ENCODE results near the gene HACE1. TPM values are rescaled to one million over a fixed set of nuclear protein-coding genes. Genes with fewer than 3 reads are reported as not detected.
"Not testable (repeated sequence)": the region's sequence is repeated elsewhere in the genome, so short reads cannot be mapped to it uniquely, and the experiment has no call there.

Gene HACE1
- total RNA-seq, 1 donor from 2014 or later: 18.2 TPM

DNA sequence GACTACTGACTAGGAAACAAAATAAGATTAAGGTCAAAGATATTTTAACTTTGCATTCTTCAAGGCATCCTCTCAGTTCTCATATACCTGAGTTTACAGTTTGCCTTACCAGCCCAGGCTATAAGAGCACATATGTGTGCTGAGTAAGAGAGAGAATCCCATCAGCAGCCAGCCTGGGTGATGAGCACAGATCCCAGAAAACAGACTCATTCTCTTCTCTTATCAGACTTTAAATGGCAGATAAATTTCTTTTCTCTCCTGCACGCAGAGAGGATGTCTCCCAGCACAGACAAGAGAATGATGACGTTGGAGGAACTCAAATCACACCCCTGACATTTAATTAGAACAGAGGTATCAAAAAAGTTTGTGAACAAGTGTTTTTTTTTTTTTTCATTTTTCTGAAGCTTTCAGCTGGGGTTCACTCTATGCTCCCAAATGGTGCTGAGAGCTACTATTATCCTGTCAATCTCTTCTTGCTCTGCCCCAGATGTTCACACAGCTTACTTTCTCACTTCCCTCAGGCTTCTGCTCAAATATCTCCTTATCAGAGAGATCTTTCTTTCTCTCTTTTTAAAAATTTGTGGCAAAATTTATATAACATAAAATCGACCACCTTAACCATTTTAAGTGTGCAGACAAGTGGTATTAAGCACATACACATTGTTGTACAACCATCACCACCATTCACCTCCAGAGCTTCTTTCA, 22.4 kb upstream of the HACE1 start:
- no peak for DNase-seq (ENCODE audit: low spot score)
- peaks cover 17% of the 10 kb centered on the region for H3K27me3 Mint-ChIP-seq (ENCODE audit: low read depth)
- H3K4me3 Mint-ChIP-seq (ENCODE audit: unreplicated experiment): no peak overlapping the region

DNA sequence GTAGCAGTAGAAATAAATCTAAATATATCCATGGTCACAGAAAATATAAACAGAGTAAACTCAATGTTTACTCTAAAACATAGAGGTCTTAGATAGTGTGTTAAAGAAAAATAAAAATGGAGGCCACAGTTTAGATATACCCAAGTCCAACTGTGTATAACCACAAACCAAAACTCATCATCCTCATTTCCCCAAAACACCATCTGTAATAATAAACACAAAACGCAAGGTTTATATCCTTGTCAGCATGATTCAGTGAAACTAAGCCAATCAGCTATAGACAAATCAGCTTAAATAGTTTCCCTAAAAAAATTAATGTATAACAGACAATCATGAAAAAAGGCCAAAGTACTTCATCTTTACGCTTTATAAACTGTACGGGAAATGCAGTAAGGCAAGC, 2.7 kb upstream of the HACE1 start:
- no peak overlapping the region for H3K4me3 Mint-ChIP-seq (ENCODE audit: unreplicated experiment)
- TF ChIP-seq, protein P1, sequence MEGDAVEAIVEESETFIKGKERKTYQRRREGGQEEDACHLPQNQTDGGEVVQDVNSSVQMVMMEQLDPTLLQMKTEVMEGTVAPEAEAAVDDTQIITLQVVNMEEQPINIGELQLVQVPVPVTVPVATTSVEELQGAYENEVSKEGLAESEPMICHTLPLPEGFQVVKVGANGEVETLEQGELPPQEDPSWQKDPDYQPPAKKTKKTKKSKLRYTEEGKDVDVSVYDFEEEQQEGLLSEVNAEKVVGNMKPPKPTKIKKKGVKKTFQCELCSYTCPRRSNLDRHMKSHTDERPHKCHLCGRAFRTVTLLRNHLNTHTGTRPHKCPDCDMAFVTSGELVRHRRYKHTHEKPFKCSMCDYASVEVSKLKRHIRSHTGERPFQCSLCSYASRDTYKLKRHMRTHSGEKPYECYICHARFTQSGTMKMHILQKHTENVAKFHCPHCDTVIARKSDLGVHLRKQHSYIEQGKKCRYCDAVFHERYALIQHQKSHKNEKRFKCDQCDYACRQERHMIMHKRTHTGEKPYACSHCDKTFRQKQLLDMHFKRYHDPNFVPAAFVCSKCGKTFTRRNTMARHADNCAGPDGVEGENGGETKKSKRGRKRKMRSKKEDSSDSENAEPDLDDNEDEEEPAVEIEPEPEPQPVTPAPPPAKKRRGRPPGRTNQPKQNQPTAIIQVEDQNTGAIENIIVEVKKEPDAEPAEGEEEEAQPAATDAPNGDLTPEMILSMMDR (IDR thresholded peaks at IDR 0.05): no peak
- H3K27me3 Mint-ChIP-seq (ENCODE audit: low read depth): peaks cover 6% of the 10 kb centered on the region
- H3K4me1 Mint-ChIP-seq (ENCODE audit: low read depth): peaks cover 15% of the 10 kb centered on the region
- no peak overlapping the region for H3K27ac Mint-ChIP-seq (ENCODE audit: unreplicated experiment)
- H3K9me3 Mint-ChIP-seq (ENCODE audit: low read depth): no peaks in the 10 kb centered on the region
- DNase-seq (ENCODE audit: low spot score): no peak
- H3K36me3 Mint-ChIP-seq (ENCODE audit: low read depth): no peaks in the 10 kb centered on the region

More for the DNA sequence above, 22.4 kb upstream of the HACE1 start:
- Mint-ChIP-seq H3K36me3 (ENCODE audit: low read depth) (no peaks in the 10 kb centered on the region), H3K4me1 (ENCODE audit: low read depth) (no peaks in the 10 kb centered on the region), H3K9me3 (ENCODE audit: low read depth) (no peaks in the 10 kb centered on the region), H3K27ac (ENCODE audit: unreplicated experiment) (no peak overlapping the region)
- TF ChIP-seq, protein P1 (IDR thresholded peaks at IDR 0.05): no peak

DNA sequence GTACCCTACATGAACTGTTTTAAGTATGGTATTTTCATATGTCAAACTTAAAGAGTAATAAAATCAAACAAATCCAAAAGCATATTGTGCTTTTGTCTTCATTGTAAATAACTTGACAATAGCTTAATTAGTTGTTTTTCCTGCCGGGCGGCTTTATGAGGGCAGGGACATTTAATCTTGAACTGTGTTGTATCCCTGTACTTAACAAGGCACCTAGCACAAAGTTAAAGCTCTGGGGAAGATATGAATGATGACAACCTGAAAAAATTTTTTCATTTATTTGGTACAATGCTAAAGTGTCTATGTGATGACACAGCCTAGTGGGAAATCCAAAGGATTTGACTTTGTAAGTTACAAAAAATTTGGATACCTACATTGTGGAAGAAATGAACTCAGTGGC, 502 bp upstream of the HACE1 start:
- Mint-ChIP-seq H3K27ac (ENCODE audit: unreplicated experiment) (no peak overlapping the region), H3K36me3 (ENCODE audit: low read depth) (no peaks in the 10 kb centered on the region), H3K4me3 (ENCODE audit: unreplicated experiment) (peak overlapping the region; percentile 97), H3K4me1 (ENCODE audit: low read depth) (peaks cover 19% of the 10 kb centered on the region), H3K27me3 (ENCODE audit: low read depth) (peaks cover 2% of the 10 kb centered on the region), H3K9me3 (ENCODE audit: low read depth) (no peaks in the 10 kb centered on the region)
- no peak for DNase-seq (ENCODE audit: low spot score)
- TF ChIP-seq, protein P1 (IDR thresholded peaks at IDR 0.05): no peak

DNA sequence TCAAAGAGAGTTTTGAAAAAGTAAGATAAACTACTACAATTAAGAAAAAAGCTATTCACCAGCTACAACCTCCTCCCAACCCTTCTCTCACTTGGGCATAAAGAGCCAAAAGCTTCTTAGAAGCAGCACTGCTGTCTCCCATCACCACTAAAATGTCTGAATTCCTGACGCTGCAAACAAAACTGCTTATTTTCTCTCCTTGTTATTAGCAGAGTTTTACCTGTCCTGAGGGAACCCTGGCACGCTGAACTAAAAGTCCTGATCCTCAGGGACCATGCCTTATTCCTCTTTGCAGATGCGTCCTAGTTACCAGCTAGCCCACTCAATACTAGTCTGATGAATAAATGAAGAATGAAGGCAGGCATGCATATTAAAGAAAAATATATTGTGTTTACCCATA, 1.1 kb downstream of the HACE1 start:
- peak overlapping the region; percentile 97 for H3K4me3 Mint-ChIP-seq (ENCODE audit: unreplicated experiment)
- DNase-seq (ENCODE audit: low spot score): no peak
- H3K9me3 Mint-ChIP-seq (ENCODE audit: low read depth): no peaks in the 10 kb centered on the region
- TF ChIP-seq, protein P1 (IDR thresholded peaks at IDR 0.05): no peak
- H3K27me3 Mint-ChIP-seq (ENCODE audit: low read depth): peaks cover 1% of the 10 kb centered on the region
- H3K4me1 Mint-ChIP-seq (ENCODE audit: low read depth): peaks cover 19% of the 10 kb centered on the region
- H3K27ac Mint-ChIP-seq (ENCODE audit: unreplicated experiment): no peak overlapping the region
- no peaks in the 10 kb centered on the region for H3K36me3 Mint-ChIP-seq (ENCODE audit: low read depth)

DNA sequence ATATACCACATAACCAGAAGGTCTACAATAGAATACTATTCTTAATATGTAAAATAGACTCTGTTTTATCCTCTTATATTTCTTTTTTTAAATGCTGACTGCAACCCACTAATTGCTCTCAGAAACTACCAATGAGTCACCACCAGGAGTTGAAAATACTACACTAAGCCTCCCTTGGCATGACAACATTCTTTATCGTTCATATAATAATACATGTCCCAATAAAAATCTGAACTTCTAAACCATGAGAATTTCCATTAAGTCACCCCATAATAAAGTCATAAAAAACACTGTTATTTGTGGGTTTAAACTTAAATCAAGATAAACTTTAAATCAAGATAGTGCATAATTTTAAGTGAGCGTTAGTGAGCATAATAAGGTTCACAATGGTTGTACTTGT, 4.2 kb downstream of the HACE1 start:
- no peaks in the 10 kb centered on the region for H3K9me3 Mint-ChIP-seq (ENCODE audit: low read depth)
- peaks cover 19% of the 10 kb centered on the region for H3K4me1 Mint-ChIP-seq (ENCODE audit: low read depth)
- H3K27ac Mint-ChIP-seq (ENCODE audit: unreplicated experiment): no peak overlapping the region
- H3K4me3 Mint-ChIP-seq (ENCODE audit: unreplicated experiment): no peak overlapping the region
- DNase-seq (ENCODE audit: low spot score): no peak
- TF ChIP-seq, protein P1 (IDR thresholded peaks at IDR 0.05): no peak
- H3K36me3 Mint-ChIP-seq (ENCODE audit: low read depth): peaks cover 6% of the 10 kb centered on the region
- no peaks in the 10 kb centered on the region for H3K27me3 Mint-ChIP-seq (ENCODE audit: low read depth)

DNA sequence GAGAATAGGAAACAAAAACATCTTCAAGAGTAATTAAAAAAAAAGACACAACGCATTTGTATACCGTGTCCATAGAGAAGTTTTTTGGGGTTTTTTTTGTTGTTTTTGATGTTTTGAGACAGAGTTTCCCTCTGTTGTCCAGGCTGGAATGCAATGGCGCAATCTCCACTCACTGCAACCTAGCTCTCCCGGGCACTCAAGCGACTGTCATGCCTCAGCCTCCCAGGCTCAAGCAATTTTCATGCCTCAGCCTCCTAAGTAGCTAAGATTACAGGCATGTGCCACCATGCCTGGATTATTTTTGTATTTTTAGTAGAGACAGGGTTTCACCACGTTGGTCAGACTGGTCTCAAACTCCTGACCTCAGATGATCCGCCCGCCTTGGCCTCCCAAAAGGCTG, 12.0 kb downstream of the HACE1 start:
- peaks cover 10% of the 10 kb centered on the region for H3K4me1 Mint-ChIP-seq (ENCODE audit: low read depth)
- not testable (repeated sequence) for H3K4me3 Mint-ChIP-seq (ENCODE audit: unreplicated experiment); H3K27ac Mint-ChIP-seq (ENCODE audit: unreplicated experiment); H3K9me3 Mint-ChIP-seq (ENCODE audit: low read depth); H3K27me3 Mint-ChIP-seq (ENCODE audit: low read depth); DNase-seq (ENCODE audit: low spot score)
- peaks cover 15% of the 10 kb centered on the region for H3K36me3 Mint-ChIP-seq (ENCODE audit: low read depth)

All from chondrocyte (in vitro differentiated cells).